ENCODE data around the gene ARHGAP9. TPM values are rescaled to one million over a fixed set of nuclear protein-coding genes. Genes with fewer than 3 reads are reported as not detected.
"Not testable (repeated sequence)": the region's sequence is repeated elsewhere in the genome, so short reads cannot be mapped to it uniquely, and the experiment has no call there.

Gene ARHGAP9
- total and polyA plus RNA-seq, 2 donors (not counting 1 experiment from before 2014, with no cell fraction given), result under 0.01 to 0.08 TPM

DNA sequence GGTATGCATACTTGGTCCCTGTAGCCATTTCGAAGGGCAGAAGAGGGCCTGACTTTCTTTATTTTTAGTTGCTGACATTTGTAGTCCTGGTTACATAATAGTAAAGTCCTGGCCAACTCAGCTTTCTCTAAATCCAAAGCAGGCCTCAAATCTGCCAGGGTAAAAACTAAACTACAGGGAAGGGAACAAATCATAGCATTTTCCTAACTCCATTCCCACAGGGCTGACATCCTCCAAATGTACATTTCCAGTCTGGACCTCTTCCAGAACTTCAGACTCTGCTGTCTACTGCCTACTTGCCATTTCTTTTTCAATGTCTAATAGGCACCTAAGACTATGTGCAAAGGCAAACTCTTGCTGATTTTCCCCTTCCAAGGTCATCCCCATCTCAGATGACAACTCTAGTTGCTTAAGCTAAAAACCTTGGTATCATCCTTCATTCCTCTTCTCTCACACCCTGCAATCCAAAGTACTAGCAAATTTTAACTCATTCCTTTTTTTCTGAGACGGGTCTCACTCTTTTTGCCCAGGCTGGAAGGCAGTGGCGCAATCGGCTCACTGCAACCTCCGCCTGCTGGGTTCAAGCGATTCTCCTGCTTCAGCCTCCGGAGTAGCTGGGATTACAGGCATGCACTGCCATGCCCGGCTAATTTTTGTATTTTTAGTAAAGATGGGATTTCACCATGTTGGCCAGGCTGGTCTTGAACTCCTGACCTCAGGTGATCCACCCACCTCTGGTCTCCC is 38.7 kb upstream of the ARHGAP9 start:
- no peak for DNase-seq (ENCODE audit: low read depth in 2 of 2)

DNA sequence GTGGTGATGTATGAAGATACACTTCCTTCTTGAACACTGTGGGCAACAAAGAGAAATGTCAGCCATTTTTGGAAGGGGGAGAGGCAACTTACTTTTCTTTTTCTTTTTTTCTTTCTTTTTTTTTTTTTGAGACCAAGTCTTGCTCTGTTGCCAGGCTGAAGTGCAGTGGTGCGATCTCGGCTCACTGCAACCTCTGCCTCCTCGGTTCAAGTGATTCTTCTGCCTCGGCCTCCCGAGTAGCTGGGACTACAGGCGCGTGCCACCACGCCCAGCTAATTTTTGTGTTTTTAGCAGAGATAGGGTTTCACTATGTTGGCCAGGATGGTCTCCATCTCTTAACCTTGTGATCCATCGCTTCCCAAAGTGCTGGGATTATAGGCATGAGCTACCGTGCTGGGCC is 38.1 kb upstream of the ARHGAP9 start:
- DNase-seq (ENCODE audit: low read depth in 2 of 2); H3K27me3 ChIP-seq (ENCODE audit: control insufficient read depth, insufficient read depth, low read length); H4K20me1 ChIP-seq (ENCODE audit: control insufficient read depth, extremely low read depth, insufficient read depth, low read length); H2AFZ ChIP-seq (ENCODE audit: low read length); H3K9me3 ChIP-seq (ENCODE audit: control insufficient read depth, insufficient read depth, low read depth, low read length); H3K9ac ChIP-seq (ENCODE audit: insufficient read depth, low read length): not testable (repeated sequence)
- Histone ChIP-seq H3K36me3 (ENCODE audit: control insufficient read depth, insufficient read depth, low read length) (peaks cover 28% of the 10 kb centered on the region), H3K4me2 (ENCODE audit: extremely low read depth, insufficient read depth, low read length) (peak overlapping the region; percentile 99), H3K79me2 (ENCODE audit: control insufficient read depth, insufficient read depth, low read length) (peaks cover 36% of the 10 kb centered on the region), H3K27ac (ENCODE audit: insufficient read depth, low read length) (peak overlapping the region; percentile 24), H3K4me1 (ENCODE audit: control insufficient read depth, extremely low read depth, insufficient read depth, low read length) (peaks cover 26% of the 10 kb centered on the region), H3K4me3 (replicated peaks in 1 of 4; ENCODE audit: control extremely low read depth in 1 of 4, insufficient read depth in 1 of 4, low read depth in 3 of 4, low read length in 4 of 4) (peak overlapping the region; percentile 73 to 99 (median 84))

More for the DNA sequence above, 38.7 kb upstream of the ARHGAP9 start:
- Histone ChIP-seq H3K4me1 (ENCODE audit: control insufficient read depth, extremely low read depth, insufficient read depth, low read length) (peaks cover 28% of the 10 kb centered on the region), H3K9ac (ENCODE audit: insufficient read depth, low read length) (no peak overlapping the region), H3K27me3 (ENCODE audit: control insufficient read depth, insufficient read depth, low read length) (no peaks in the 10 kb centered on the region), H3K4me3 (replicated peaks in 1 of 4; ENCODE audit: control extremely low read depth in 1 of 4, insufficient read depth in 1 of 4, low read depth in 3 of 4, low read length in 4 of 4) (peak overlapping the region; percentile 73 to 99 (median 84)), H2AFZ (ENCODE audit: low read length) (no peak overlapping the region), H3K4me2 (ENCODE audit: extremely low read depth, insufficient read depth, low read length) (peak overlapping the region; percentile 99), H3K9me3 (ENCODE audit: control insufficient read depth, insufficient read depth, low read depth, low read length) (no peaks in the 10 kb centered on the region), H3K36me3 (ENCODE audit: control insufficient read depth, insufficient read depth, low read length) (peaks cover 25% of the 10 kb centered on the region), H3K27ac (ENCODE audit: insufficient read depth, low read length) (peak overlapping the region; percentile 60), H4K20me1 (ENCODE audit: control insufficient read depth, extremely low read depth, insufficient read depth, low read length) (peaks cover 3% of the 10 kb centered on the region), H3K79me2 (ENCODE audit: control insufficient read depth, insufficient read depth, low read length) (peaks cover 40% of the 10 kb centered on the region)
- TF ChIP-seq, protein P1, sequence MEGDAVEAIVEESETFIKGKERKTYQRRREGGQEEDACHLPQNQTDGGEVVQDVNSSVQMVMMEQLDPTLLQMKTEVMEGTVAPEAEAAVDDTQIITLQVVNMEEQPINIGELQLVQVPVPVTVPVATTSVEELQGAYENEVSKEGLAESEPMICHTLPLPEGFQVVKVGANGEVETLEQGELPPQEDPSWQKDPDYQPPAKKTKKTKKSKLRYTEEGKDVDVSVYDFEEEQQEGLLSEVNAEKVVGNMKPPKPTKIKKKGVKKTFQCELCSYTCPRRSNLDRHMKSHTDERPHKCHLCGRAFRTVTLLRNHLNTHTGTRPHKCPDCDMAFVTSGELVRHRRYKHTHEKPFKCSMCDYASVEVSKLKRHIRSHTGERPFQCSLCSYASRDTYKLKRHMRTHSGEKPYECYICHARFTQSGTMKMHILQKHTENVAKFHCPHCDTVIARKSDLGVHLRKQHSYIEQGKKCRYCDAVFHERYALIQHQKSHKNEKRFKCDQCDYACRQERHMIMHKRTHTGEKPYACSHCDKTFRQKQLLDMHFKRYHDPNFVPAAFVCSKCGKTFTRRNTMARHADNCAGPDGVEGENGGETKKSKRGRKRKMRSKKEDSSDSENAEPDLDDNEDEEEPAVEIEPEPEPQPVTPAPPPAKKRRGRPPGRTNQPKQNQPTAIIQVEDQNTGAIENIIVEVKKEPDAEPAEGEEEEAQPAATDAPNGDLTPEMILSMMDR (conservative IDR thresholded peaks at IDR 0.05 in 1 of 2, IDR thresholded peaks at IDR 0.05 in 1 of 2; ENCODE audit: low read depth in 1 of 2, low read length in 2 of 2), result no peak
- no peak for TF ChIP-seq EZH2 (IDR thresholded peaks at IDR 0.05; ENCODE audit: low read length, missing control alignments)

- H3K9ac ChIP-seq (ENCODE audit: insufficient read depth, low read length), result no peak overlapping the region
- H3K36me3 ChIP-seq (ENCODE audit: control insufficient read depth, insufficient read depth, low read length), result peaks cover 29% of the 10 kb centered on the region
- H2AFZ ChIP-seq (ENCODE audit: low read length), result no peak overlapping the region
These were observed 37.5 kb upstream of the ARHGAP9 start for GRCh38 chr12:57517187-57517586.

More at GRCh38 chr12:57517187-57517586, 37.5 kb upstream of the ARHGAP9 start:
- Histone ChIP-seq H3K27ac (ENCODE audit: insufficient read depth, low read length) (no peak overlapping the region), H3K9me3 (ENCODE audit: control insufficient read depth, insufficient read depth, low read depth, low read length) (no peaks in the 10 kb centered on the region), H4K20me1 (ENCODE audit: control insufficient read depth, extremely low read depth, insufficient read depth, low read length) (peaks cover 3% of the 10 kb centered on the region), H3K4me1 (ENCODE audit: control insufficient read depth, extremely low read depth, insufficient read depth, low read length) (peaks cover 26% of the 10 kb centered on the region), H3K4me3 (replicated peaks in 1 of 4; ENCODE audit: control extremely low read depth in 1 of 4, insufficient read depth in 1 of 4, low read depth in 3 of 4, low read length in 4 of 4) (peak overlapping the region in 2 of 4 experiments; percentile 82 to 99), H3K79me2 (ENCODE audit: control insufficient read depth, insufficient read depth, low read length) (peaks cover 36% of the 10 kb centered on the region), H3K4me2 (ENCODE audit: extremely low read depth, insufficient read depth, low read length) (peak overlapping the region; percentile 32), H3K27me3 (ENCODE audit: control insufficient read depth, insufficient read depth, low read length) (no peaks in the 10 kb centered on the region)
- no peak for TF ChIP-seq EZH2 (IDR thresholded peaks at IDR 0.05; ENCODE audit: low read length, missing control alignments)
- TF ChIP-seq, protein P1 (conservative IDR thresholded peaks at IDR 0.05 in 1 of 2, IDR thresholded peaks at IDR 0.05 in 1 of 2; ENCODE audit: low read depth in 1 of 2, low read length in 2 of 2), result no peak
- peak; percentile 55 to 66 for DNase-seq (ENCODE audit: low read depth in 2 of 2)
